Stimulated activated CD8-positive, alpha-beta memory T cell treated with anti-CD3 and anti-CD28 coated beads, Interleukin-2, amount 100 ng/mL, for 48 hours (primary cell): ENCODE results near the gene TSFM.

Source experiments
- DNase-seq, 2 donors: peaks; one replicate each; pipeline ENCODE4 v3.0.0-alpha.2; 2020; ENCODE audit warnings: low read depth in 2 of 2

TSFM gene

GRCh38 chr12:57782608-57783465 is at the start of gene TSFM:
TSS of gene TSFM (plus strand) at chr12:57782787. CDS start at chr12:57782802, 15 bp downstream.
- peak; percentile 96 for DNase-seq

GRCh38 chr12:57733928-57734327 is 48.7 kb upstream of the TSFM start:
- no peak for DNase-seq

- DNase-seq = no peak
Measured at GRCh38 chr12:57734591-57734990, 48.0 kb upstream of the TSFM start.

GRCh38 chr12:57735198-57735855 is 47.3 kb upstream of the TSFM start:
- DNase-seq = no peak

- DNase-seq = no peak
Measured at GRCh38 chr12:57735952-57736740, 46.4 kb upstream of the TSFM start.

GRCh38 chr12:57736741-57737466 is 45.7 kb upstream of the TSFM start:
- DNase-seq = no peak

- no peak for DNase-seq
Measured at GRCh38 chr12:57737467-57738460, 44.8 kb upstream of the TSFM start.

- no peak for DNase-seq
Measured at GRCh38 chr12:57738661-57739237, 43.8 kb upstream of the TSFM start, which contains the start of gene AGAP2. TSS of gene AGAP2 (minus strand) at chr12:57738742. CDS start at chr12:57738246, 496 bp downstream.

GRCh38 chr12:57739387-57739786 is 43.2 kb upstream of the TSFM start:
- DNase-seq = no peak

GRCh38 chr12:57739914-57740538 is 42.6 kb upstream of the TSFM start:
- DNase-seq = no peak

GRCh38 chr12:57740656-57741412 is 41.8 kb upstream of the TSFM start:
- DNase-seq = peak; percentile 52 to 59

- DNase-seq = no peak
Measured at GRCh38 chr12:57741413-57741789, 41.2 kb upstream of the TSFM start.

GRCh38 chr12:57741844-57742738 is 40.5 kb upstream of the TSFM start:
- peak; percentile 55 to 72 for DNase-seq

GRCh38 chr12:57743769-57744168 is 38.8 kb upstream of the TSFM start:
- DNase-seq = no peak

- peak; percentile 34 to 71 for DNase-seq
Measured at GRCh38 chr12:57744194-57744776, 38.3 kb upstream of the TSFM start.

GRCh38 chr12:57744777-57745484 is 37.7 kb upstream of the TSFM start, which contains the start of gene TSPAN31:
TSS of gene TSPAN31 (plus strand) at chr12:57745039. CDS start at chr12:57745155, 116 bp downstream.
- peak; percentile 90 to 91 for DNase-seq
